AG08396 (cell line): ENCODE results near the gene SSX4.
"Not testable (repeated sequence)": the region's sequence is repeated elsewhere in the genome, so short reads cannot be mapped to it uniquely, and the experiment has no call there.

Experiments
- DNase-seq: peaks from one replicate; pipeline ENCODE4 v3.0.0; 2012; ENCODE audit warnings: low spot score, mixed read lengths

Gene SSX4

GRCh38 chrX:48383239-48383638 lies at the start of gene SSX4:
TSS of gene SSX4 (plus strand) at chrX:48383539. CDS start at chrX:48384054, 515 bp downstream.
- not testable (repeated sequence) for DNase-seq

- DNase-seq: not testable (repeated sequence)
Measured at GRCh38 chrX:48346059-48346458, 37.3 kb upstream of the SSX4 start.

- DNase-seq: not testable (repeated sequence)
Measured at GRCh38 chrX:48356315-48357094, 26.8 kb upstream of the SSX4 start, which contains the start of gene SSX3. TSS of gene SSX3 (minus strand) at chrX:48356703. CDS start at chrX:48355249, 1,454 bp downstream.

GRCh38 chrX:48357681-48358080 lies 25.7 kb upstream of the SSX4 start:
- no peak for DNase-seq

- DNase-seq: not testable (repeated sequence)
Measured at GRCh38 chrX:48359281-48359680, 24.1 kb upstream of the SSX4 start.

- not testable (repeated sequence) for DNase-seq
Measured at GRCh38 chrX:48367717-48368408, 15.5 kb upstream of the SSX4 start.

- not testable (repeated sequence) for DNase-seq
Measured at GRCh38 chrX:48370408-48370807, 12.9 kb upstream of the SSX4 start.

GRCh38 chrX:48396931-48397330 lies 13.6 kb downstream of the SSX4 start:
- DNase-seq: not testable (repeated sequence)

- DNase-seq: not testable (repeated sequence)
Measured at GRCh38 chrX:48397825-48398224, 14.5 kb downstream of the SSX4 start.

GRCh38 chrX:48411860-48412259 lies 28.5 kb downstream of the SSX4 start, which contains the start of gene SSX4B:
TSS of gene SSX4B (minus strand) at chrX:48411960. CDS start at chrX:48411372, 588 bp downstream.
- not testable (repeated sequence) for DNase-seq

GRCh38 chrX:48427027-48427716 lies 43.8 kb downstream of the SSX4 start:
- not testable (repeated sequence) for DNase-seq

GRCh38 chrX:48429606-48430005 lies 46.3 kb downstream of the SSX4 start:
- DNase-seq: not testable (repeated sequence)

- DNase-seq: not testable (repeated sequence)
Measured at GRCh38 chrX:48430166-48430565, 46.8 kb downstream of the SSX4 start.

GRCh38 chrX:48433713-48434112 lies 50.4 kb downstream of the SSX4 start:
- not testable (repeated sequence) for DNase-seq
